GM18519 (cell line): ENCODE measurements around the gene ITGB4.

ENCODE experiments used
- ATAC-seq: cut with Tn5 transposase; IDR thresholded peaks from one replicate; pipeline ENCODE4 v1.9.1; 2021; ENCODE audit warnings: mild to moderate bottlenecking, moderate library complexity; ENCODE audit not compliant: unreplicated experiment, low FRiP score

The ITGB4 gene

DNA sequence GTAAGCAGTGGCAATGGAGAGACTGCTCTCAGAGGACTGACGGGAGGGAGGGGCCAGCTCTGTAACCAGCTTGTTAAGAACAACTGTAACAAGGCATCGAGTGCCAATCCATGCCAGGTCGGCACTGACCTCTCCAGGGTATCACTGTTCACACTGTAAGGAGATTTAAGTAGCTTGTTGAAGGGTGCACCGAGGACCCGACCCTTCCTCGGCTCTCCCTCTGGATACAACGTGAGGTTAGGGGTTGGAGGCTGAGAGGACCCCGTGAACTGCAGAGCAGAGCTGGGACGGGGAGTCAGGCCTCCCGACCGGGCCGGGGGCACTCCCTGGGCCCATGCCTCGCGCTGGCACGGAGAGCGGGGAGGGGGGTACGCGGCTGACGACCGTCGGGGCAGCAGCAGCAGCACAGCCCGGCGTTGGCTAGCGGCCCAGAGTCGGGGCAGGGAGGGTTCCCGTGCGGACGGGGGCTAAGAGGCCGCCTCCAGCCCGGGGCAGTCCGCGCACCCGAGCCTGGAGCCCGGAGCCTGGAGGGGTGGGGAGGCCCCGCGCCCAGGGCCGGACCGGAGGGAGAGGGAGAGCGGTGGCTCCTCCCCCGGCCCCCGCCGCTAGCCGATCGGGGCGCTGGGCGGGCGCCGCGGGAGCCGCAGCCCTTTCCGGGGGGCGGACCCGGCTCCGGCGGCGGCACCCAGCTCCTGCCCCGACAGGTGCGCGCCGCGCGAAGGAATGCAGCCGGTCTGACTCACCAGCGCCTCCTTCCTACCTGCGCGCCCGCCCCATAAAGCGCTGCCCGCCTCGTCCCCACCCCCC lies at the start of gene ITGB4:
Gene ITGB4 (plus strand): TSS at position 804 of the 807 bp plus-strand sequence. CDS start 3,245 bp downstream, outside the sequence.
- no peak for ATAC-seq

DNA sequence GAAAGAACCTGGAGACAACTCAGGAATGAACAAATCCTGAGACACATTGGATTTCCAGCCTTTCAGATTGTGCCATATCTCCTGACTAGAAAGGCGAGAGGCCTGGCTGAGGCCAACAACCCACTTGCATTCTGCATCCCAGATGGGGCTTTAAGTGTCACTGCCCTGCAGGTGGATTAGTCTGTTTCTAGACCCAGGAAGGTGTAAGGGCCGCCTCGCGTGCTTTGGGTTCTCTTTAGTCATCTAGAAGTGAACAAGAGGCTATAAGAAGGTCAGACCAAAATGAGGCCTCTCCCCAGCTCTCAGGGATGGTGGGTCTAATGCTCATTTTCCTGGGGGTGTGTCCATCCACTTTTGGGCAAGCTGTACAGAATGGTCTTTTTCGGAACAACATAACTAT lies 49.2 kb upstream of the ITGB4 start:
- no peak for ATAC-seq

DNA sequence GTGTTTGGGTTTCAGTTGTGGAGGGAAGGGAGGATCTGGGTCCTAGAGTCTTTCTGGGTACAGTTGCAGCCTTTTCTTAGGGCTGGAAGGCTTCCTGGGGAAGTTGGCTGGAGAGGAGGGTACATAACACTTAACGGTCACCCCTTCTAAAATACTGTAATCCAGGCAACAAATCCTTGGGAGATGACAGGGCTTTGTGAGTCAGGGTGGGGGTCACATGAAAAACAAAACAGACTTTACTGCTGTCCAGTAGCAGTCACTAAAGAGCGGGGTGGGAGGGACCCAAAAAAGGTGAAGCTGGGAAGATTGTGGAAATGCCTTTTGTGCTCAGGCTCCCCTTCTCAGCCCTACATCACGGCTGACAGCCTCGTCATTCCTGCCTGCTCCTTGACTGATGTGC lies 47.8 kb upstream of the ITGB4 start:
- no peak for ATAC-seq

DNA sequence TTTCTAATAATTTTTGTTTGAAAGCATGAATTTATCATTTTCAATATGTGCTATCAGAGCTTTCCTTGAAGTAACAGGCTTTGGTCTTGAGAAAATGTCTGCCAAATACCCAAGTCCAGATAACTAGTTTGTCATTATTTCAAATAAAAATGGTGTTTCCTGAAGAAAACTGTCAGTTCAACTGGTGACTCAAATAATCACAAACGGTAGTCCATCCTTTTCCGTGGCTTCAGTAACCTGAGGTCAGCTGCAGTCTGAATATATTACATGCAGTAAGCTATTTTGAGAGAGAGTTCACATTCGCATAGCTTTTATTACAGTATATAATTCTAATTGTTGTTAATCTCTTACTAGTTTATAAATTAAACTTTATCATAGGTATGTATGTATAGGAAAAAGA lies 44.8 kb upstream of the ITGB4 start:
- no peak for ATAC-seq

DNA sequence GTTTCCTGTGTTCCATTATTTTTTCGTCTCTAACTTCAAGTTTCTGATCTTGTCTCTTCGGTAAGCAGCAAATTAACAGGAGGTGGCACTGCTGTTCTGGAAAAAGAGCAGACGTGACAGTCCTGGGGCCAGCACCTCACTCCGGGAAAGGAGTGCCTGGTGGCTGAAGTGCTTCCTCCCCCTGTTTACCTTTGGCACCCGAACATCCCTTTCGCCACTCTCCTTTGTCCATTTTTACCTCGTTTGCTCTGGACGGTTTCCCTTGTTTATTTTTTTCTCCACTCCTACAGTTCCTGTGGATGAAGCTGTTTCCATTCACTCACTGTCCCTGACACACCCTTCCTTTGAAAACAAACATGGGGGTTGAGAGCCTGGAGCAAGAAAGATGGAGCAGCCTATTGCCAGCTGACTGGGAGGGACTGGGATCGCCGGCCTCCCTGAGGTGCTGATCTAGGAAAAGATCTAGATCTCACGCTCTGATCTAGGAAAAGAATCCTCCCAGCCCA lies 41.5 kb upstream of the ITGB4 start:
- ATAC-seq: no peak

DNA sequence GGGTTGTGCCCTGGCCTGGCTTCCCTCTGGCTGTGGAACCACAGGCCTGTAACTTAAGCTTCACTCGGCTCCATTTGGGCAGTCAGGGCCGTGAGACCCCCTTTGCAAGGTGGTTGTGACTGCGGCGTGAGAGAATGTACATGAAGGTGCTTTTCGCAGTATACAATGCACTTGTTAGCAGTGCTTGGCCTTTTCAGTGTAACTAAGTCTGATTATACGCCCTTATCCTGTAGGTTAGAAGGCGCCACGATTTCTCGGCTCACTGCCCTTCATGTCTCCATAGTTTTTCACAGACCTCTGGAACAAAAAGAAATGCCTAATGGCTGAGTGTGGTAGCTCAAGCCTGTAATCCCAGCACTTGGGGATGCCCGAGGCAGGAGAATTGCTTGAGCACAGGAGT lies 40.8 kb upstream of the ITGB4 start:
- ATAC-seq: no peak

DNA sequence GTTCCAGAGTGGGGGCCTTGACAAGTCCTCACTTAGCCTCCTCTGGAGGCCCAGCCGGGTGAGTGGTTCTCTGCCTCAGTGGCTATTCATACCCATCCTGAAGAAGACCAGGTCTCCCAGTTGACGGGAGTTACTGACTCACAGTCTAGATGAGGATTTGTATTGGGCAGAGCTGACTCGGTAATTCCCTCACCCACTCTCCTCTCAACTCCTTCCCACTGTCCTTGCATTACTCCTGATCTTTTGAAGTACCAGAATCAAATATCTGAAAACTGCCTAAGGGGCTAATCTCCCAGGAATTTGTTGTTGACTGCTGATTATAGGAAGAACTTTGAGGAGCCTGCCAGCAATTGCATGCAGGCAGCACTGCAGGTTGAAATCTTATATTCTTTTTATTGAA lies 40.0 kb upstream of the ITGB4 start:
- ATAC-seq: no peak

DNA sequence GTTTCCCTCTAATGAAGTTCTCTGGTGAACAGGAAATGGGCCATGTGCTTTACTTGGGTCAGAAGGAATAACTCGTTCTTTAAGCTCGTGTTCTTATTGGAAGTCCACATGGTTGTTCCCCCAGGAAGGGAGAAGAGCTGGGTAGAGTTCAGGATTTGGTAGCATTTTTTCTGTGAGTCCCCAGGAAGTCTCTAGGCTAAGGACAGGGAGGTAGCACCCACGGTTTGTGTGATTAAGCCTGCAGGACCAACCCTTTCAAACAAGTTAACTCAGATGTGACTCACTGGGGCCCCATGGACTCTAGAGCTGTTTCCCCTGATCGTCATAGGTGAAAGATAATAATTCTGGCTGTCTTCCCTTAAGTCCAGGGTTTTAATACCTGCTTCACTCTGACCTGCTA lies 37.7 kb upstream of the ITGB4 start:
- ATAC-seq: no peak

DNA sequence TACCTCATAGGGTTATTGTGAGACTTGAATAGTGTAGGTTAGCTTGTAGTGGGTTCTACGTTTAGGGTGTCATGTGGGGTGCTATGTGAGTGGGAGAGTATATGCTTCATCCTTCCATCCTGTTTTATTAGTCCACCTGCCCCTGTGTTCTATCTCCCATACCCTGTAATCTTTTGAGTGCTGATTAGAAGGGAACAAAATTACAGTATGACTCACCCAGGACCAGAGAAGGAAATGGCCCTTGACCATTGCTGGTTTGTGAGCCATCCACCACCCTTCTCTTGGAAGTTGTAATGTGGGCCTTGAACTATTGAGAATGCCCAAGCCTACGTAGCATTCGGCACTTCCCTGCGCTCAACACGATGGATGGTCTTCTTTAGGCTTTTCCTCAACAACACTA lies 37.0 kb upstream of the ITGB4 start:
- no peak for ATAC-seq

DNA sequence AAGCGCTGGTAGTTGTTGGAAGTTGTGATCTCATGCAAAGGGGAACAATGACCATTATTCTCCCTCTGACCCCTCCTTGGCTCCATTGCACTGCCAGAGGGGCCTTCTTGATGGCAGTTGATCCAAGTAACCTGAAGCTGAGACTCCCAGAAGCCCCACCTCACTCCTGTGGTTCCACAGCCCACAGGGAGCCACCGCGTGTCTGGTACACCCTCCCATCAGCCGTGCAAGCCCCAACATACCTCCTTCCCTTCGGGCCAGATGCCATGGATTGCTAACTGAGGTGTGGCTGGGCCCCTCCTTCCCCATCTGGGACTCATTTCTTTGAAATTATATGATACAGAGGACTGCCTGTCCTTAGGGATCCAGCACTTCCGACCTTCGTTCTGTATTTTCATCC lies 36.3 kb upstream of the ITGB4 start:
- no peak for ATAC-seq

DNA sequence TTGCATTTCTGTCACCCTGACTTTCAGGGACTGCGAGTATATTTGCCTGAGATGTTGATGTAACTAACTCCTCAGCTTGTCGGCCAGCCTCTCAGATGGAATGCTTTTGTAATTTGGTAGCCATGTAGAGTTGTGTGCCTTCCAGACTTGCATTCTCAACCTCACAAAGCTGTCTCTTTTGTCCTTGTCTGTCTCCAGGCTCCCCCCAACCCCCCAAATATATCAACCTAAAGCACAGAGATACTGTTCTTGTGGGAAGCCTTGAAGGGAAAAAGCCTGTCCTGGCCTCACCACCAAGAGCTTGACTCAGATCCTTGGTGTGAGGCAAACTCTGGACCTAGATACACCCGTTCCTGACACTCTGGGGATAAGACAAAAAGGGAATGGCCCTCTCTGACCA lies 35.8 kb upstream of the ITGB4 start:
- no peak for ATAC-seq

DNA sequence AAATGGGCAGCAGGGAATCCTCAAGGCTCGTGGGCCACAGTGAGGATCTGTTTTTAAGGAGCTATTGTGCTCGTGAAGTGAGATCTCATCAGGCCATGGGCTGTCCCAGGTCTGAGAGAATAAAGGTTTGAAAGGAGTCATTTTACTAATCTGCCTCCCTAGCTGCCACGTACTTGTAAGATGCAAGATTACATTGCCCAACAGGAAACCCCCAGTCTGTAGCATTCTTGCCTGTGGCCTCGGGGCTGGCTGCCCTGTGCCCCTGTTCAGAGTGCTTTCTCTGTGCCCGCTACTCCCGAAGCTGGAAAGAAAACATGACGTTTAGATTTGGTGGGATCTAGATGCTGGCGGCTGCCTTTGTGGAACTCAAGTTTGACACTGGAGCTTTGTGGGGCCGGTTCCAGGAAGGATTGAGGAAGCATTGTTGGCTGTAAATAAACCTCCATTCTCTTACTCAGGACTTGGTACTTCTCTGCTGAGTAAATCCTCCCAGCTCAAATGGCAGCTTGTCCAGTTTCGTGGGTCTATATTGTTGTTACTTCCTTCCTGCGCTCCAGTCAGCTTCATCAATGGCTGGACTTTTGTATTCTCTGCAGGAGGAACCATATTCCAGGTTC lies 32.9 kb upstream of the ITGB4 start:
- no peak for ATAC-seq

DNA sequence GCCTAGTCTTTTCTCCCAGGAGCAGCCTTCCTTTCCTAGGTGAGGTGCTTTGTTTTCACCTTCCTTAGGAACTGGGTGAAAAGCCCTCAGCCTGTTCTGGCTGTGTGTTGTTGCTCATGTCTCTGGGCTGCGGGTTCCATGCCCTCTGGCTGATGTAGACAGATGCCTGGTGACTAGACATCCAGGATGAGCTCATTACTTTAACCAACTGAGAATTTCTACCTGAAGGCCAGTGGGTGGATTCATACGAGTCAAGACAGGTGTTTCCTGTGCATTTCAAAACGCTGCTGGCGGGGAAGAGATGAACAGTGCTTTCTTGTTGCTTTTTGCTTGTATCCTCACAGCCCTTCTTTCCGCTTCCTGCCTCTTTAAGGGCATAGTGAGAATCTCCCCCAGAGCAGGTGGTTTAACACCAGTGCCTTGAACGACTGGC lies 31.8 kb upstream of the ITGB4 start:
- ATAC-seq: no peak

DNA sequence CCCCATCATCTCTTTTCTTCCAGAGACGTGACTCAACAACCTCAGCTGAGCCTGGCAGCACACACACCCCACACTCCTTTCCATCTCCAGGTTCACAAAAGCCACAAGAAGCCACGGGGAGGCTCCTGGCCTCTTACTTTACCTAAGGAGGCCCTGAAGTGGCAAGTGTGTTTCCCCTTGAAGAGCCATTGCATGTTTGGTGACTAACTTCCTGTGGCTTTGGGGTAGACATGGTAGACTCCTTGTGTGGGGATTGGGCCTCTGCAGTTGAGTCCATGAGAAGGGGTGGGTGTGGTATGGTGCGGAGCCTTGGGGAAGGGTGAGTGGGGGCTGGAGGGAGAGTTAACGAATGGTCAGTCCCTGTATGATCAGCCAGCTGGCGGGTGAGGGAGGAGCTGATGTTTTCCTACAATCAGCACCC lies 29.9 kb upstream of the ITGB4 start:
- no peak for ATAC-seq

DNA sequence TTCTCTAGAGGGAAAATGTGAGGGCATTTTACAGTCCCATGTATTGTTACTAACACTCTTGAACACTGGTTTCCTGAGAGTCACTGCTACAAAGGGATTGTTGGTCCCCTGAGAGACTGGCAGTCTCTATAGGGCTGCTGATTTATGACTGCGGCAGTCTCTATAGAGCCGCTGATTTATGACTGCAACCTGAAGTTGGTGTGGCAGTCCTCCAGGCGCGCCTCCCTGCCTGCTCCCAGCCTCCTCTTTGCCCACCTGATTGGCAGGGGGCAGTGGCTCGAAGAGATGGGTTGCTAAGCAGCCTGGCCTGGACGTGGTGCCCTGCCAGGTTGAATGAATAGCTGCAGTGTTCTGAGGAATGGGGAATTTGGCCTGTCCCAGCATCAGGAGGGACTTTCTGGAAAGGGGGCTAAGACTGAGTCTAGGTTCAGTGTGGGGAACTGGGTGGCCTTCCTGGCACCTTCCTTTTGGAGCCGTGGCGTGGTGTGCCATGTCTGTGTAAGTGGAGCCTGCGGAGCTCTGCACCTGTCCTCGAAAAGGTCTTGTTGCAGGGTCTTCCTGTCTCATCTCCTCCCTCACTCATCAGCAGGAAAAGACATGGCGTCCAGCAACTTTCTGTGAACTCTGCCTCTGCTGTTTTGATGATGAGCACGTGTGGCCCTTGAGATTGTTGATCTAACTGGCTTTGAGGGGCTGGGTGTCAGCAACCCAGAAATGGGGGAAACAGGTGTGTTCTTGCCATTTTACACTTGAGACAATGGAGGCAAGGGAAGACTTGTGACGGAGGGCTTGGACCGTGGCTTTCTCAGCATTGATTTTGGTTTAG lies 29.2 kb upstream of the ITGB4 start:
- no peak for ATAC-seq

DNA sequence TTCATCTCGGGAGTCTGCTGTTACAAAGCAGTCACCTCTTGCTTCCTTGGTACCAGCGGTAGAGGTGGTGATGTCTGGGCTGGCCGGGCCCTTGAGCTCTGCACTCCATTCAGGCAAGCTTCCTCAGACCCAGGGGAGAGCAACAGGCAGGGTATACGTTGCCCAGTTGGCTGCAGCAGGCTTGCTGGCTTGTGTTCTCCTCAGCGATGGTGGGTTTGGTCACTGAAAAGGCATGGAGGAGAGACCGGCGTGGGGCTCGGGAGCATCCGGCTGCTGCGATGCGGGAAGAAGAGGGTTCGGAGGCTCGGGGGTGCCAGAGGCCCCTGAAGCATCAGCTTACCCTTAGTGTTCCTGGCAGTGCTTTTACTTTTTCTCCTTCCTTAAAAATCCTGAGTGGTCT lies 28.3 kb upstream of the ITGB4 start:
- ATAC-seq: no peak

DNA sequence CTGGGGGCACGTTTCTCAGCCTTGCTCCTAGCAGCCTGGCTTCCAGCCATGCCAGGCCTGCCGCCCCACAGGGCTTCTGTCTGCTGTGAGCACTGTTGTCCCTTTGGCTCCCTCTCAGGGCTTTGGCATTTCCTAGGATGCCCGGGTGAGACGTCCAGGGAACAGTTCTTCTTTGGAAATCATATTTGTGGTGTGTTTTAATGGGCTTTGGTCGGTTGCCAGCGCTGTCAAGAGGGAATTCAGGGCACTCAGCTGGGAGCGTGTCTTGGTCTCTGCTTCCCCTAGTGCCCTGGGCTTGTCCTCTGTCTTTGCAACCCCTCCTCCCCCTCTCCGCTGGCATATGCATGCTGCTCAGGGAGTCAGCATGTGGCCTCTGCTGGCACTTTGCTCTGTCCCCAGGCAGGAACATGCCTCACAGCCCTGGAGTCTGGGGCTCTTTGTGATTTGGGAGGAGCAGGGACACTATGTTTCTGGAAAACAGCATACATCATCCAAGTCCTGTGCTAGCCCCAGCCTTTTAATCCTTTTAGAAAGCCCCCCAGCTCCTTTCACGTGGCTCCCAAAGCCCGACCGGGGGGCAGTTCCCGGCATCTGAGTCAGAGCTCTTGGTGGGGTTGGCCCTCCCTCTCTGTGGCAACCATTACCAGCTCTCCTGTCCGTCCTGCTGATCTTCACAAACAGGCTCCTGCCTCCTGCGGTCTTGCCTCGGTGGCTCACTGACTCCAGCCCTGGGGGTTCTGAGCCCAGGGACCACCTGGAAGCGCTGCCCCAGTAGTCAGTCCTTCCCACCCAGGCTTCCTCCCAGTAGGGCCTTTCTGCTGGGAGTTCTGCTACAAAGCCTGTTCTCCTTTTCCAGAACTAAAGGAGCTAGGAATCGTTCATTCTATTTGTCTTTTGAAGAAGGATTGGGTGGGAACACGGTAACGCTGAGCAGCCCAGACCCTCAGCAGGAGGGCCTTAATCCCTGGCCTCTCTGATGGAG lies 27.5 kb upstream of the ITGB4 start:
- no peak for ATAC-seq

DNA sequence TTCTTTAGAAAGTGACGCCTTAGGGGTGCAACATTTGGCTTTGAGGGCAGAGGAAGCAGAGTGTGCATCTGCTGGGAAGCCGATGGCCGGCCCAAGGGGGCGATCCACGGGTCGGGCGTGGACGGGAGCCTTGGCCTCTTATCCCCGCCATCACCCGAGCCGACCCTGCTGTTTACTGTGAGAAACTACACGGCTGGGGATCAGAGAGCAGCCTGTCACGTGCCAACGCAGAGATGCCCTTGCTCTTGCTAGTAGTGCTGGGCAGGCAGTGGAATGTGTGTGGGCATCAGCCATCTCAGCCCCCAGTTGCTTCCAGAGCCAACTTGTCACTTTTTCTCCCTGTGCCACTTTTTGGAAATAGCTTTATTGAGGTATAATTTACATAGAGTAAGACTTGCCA lies 26.7 kb upstream of the ITGB4 start:
- ATAC-seq: no peak

DNA sequence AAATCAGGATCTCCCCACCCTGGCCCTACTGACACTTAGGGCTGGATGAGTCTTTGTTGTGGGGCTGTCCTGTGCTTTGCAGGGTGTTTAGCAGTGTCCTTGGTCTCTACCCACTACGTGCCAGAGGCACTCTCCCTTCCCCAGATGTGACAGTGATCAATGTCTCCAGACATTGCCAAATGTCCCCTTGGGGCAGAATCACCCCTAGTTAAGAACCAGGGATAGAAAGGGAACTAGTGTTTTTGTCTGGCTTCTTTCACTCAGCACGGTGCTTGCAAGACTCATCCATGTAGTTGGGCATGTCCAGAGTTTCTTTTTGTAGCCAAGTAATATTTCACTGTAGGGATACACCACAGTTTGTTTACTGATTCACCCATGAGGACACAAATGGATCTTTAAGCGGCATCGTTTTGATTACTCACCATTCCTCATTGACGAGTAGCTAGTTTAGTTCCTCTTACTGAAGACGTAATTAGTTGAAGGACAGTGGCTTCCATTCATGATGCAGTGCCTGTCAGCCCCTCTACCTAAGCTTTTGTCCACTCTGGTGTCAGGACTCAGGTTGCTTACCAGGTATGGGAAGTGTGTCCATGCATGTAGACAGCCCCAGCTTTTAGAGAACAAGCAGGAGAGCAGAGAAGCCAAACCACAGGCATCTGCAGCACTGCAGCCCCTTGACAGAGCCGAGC lies 26.0 kb upstream of the ITGB4 start:
- no peak for ATAC-seq
